Measurements from ENCODE around the gene USP14.

The USP14 gene

GRCh38 chr18:227902-228301, 69.5 kb downstream of the USP14 start:
- DNase-seq (ENCODE audit: low read depth in 2 of 2), result no peak

GRCh38 chr18:228586-228985, 70.2 kb downstream of the USP14 start:
- DNase-seq (ENCODE audit: low read depth in 2 of 2), result no peak

DNA sequence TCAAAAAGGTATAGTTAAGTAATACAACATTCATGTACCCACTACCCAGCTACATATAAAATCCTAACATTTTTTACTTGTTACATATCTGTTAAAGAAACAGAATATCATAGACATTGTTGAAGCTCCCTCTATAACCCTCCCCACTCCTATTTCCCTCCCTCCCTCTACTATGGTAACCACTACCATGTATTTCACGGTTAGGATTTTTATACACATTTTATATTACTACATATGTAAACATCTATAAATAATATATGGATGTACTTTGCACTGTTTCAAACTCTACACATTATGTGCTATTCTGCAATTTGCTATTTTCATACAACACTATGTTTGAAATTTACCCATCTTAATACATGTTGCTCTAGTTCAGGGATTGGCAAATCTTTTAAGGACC, 73.2 kb downstream of the USP14 start:
- no peak for DNase-seq (ENCODE audit: low read depth in 2 of 2)

DNA sequence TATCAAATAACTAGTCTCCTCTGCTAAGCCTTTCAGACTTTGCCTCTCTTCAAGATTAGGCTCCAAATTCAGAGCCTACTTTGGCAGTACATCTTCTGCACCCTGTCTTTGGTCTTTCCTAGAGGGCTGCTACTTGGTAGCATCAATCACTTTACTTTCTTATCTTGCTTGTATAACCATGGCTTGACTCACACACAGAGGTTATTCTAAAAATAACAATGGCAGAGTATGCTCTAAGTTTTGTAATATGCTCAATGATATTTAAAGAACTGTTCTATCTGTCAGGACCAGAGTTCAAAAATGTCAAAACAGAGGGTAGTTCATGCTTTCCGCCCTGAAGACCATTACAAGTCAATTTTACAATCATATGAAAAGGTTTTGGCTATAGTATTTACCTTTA, 81.8 kb downstream of the USP14 start:
- no peak for DNase-seq (ENCODE audit: low read depth in 2 of 2)

DNA sequence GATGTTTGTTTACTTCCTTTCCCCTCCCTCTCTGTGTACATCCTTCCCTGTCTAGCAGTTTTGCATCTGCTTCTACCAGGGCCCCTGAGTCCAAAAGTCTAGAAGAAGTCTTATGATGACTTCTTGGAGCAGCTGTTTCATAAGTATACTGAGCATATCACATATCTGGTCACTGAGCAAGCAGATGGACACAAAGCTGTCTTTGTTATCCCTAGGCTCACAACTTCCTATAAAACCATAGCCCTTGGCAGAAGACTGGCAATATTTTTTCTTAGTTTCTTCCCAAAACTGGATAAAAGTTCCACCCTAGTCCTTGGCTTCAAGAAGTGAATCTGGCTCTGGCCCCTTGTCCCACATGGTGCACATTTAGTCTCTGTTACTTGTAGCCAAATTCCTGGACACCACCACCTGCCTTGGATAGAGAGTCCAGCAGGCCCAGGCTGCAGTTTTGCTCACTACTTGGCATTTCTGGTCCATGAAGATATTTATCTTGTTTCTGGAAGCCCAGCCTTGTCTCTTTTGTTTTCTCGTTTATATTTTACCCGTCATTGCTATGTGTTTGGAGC, 87.0 kb downstream of the USP14 start:
- no peak for DNase-seq (ENCODE audit: low read depth in 2 of 2)

DNA sequence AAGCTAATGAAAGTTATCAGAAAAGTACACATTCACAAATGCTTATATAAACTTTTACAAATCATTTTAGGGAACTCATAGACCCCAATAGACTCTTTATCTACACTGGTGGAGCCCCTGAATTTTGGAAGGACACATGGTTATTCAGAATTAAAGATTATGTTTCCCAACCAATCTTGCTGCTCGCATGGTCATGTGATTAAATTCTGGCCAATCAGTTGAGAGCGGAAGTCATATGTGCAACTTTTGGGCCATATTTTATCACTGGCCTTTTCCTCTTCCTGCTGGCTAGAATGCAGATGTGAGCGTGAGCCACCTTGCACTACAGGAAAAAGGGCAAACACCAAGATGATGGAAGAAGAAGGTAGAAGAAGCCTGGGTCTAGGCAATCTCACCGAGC, 89.7 kb downstream of the USP14 start:
- no peak for DNase-seq (ENCODE audit: low read depth in 2 of 2)

GRCh38 chr18:250685-251084, 92.3 kb downstream of the USP14 start:
- DNase-seq (ENCODE audit: low read depth in 2 of 2), result no peak

GRCh38 chr18:251572-251971, 93.2 kb downstream of the USP14 start:
- DNase-seq (ENCODE audit: low read depth in 2 of 2), result no peak

GRCh38 chr18:253121-253520, 94.8 kb downstream of the USP14 start:
- no peak for DNase-seq (ENCODE audit: low read depth in 2 of 2)

DNA sequence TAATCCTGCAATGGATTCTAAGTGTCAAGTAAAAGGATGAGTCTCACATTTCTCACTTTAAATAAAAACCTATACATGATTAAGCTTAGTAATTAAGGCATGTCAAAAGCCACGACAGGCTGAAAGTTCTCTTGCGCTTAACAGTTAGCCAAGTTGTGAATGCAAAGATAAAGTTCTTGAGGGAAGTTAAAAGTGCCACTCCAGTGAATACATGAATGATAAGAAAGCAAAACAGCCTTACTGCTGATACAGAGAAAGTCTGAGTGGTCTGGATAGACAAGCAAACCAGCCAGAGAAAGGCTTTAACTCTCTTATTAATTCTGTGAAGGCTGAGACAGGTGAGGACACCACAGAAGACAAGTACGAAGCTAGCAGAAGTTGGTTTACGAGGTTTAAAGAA, 96.8 kb downstream of the USP14 start:
- DNase-seq (ENCODE audit: low read depth in 2 of 2), result no peak

DNA sequence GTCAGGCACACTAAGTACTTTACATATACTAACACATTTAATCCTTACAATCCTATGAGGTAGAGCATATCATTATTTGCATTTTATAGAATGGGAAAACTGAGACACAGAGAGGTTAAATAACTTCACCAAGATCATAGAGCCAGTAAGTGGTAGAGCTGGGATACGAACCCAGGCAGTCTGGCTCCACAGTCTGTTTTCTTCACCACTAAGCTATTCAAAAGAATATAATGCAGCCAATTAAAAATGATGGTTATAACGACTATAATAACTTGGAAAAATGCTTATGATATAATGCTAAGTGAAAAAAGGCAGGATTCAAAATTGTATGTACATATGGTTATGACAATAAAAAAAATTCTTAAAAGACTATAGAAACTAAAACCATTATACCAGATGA, 102.2 kb downstream of the USP14 start:
- no peak for DNase-seq (ENCODE audit: low read depth in 2 of 2)

GRCh38 chr18:261398-262073, 103.2 kb downstream of the USP14 start:
- DNase-seq (ENCODE audit: low read depth in 2 of 2), result no peak
